Duodenal mucosa (tissue), 2 donors: ENCODE results near the gene ATP1A1.

Experiments used
- H3K27ac ChIP-seq: one replicate; pipeline ENCODE4 v1.7.0; 2013; ENCODE audit warnings: low read depth, low read length
- H3K27me3 ChIP-seq, 2 donors: one replicate each; pipeline ENCODE4 v1.7.0; 2013; ENCODE audit warnings: low read length in 2 of 2, control low read depth in 1 of 2; ENCODE audit not compliant: insufficient read depth in 2 of 2, control insufficient read depth in 1 of 2
- H3K36me3 ChIP-seq, 2 donors: one replicate each; pipeline ENCODE4 v1.7.0; 2013; ENCODE audit warnings: low read length in 2 of 2, control low read depth in 1 of 2; ENCODE audit not compliant: insufficient read depth in 2 of 2, control insufficient read depth in 1 of 2
- H3K4me1 ChIP-seq, 2 donors: one replicate each; pipeline ENCODE4 v1.7.0; 2013; ENCODE audit warnings: low read length in 2 of 2, control low read depth in 1 of 2; ENCODE audit not compliant: insufficient read depth in 2 of 2, control insufficient read depth in 1 of 2
- H3K4me3 ChIP-seq, 2 donors: one replicate each; pipeline ENCODE4 v1.7.0; 2013; ENCODE audit warnings: low read length in 2 of 2, low read depth in 1 of 2
- H3K9ac ChIP-seq, 2 donors: one replicate each; pipeline ENCODE4 v1.7.0; 2013; ENCODE audit warnings: low read length in 2 of 2, low read depth in 1 of 2
- H3K9me3 ChIP-seq, 2 donors: one replicate each; pipeline ENCODE4 v1.7.0; 2013; ENCODE audit warnings: low read length in 2 of 2, control low read depth in 1 of 2; ENCODE audit not compliant: control insufficient read depth in 1 of 2

ATP1A1 gene

DNA sequence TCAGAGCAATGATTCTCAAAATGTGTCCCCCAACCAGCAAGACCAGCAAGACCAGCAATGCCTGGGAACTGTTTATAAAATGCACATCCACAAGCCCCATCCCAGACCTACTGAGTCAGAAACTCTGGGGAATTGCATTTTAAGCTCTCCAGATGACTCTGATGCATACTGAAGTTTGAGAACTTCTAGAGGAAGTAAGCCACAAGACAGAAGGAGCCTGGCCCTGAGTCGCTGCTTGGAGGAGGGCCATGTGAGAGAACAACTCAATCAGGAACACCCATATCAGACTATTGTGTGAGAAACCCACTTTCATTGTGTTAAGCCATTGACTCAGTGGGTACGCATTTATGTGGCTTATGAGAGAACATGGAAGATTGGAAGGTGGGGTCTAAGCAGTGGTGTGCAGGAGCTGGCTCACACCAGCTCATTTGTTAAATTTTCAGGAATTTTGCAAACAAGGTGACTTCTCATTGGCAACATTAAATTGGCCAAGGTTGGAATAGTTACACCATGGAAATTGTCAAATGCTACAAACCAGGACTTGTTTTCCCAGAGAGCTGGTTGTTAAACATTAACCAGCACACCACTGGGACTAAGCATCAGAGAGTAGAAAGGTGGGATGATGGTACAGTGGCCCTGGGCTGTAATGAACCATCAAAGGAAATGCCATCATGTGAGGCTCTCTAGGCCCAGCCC lies 38.9 kb downstream of the ATP1A1 start:
- Histone ChIP-seq H3K27ac (no peak overlapping the region), H3K36me3 (peaks cover 7 to 15% of the 10 kb centered on the region in 2 donors), H3K4me1 (peaks cover 9 to 11% of the 10 kb centered on the region in 2 donors), H3K9me3 (no peaks in the 10 kb centered on the region), H3K27me3 (no peaks in the 10 kb centered on the region), H3K4me3 (no peak overlapping the region), H3K9ac (no peak overlapping the region)

DNA sequence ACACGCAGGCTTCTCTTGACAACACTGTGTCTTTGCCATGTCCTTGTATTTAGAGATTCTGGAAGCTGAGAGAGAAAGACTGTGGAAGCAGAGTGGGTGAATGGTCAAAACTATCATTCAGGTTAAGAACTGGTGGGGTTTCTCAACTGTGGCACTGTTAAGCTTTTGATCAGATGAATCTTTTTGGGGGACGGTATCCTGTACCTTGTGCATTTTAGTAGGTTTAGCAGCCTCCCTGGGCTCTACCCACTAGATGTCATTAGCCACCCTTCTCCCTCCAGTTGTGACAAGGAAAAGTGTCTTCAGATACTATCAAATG lies 39.4 kb downstream of the ATP1A1 start:
- H3K9me3 ChIP-seq, result no peaks in the 10 kb centered on the region
- no peak overlapping the region for H3K4me3 ChIP-seq
- H3K36me3 ChIP-seq, result peaks cover 7 to 10% of the 10 kb centered on the region in 2 donors
- H3K9ac ChIP-seq, result no peak overlapping the region
- peaks cover 9 to 16% of the 10 kb centered on the region in 2 donors for H3K4me1 ChIP-seq
- no peak overlapping the region for H3K27ac ChIP-seq
- H3K27me3 ChIP-seq, result no peaks in the 10 kb centered on the region

DNA sequence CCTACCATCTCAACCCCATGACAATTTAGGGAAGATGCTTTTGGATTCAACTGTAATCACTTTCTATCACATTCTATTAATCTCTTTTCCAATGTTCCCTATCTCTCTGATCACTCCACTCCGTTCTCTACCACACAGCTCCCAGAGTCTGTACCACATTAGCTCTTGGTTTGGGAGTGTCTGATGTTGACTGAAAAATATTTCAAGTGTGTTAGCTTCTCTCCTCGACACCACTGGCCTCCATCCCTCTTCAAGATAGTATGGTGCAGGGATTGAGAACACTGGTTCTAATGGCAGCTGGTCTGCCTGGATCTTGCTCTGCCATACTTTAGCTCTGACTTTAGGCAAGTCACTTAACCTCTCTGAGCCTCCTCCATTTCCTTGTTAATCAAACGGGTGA lies 39.9 kb downstream of the ATP1A1 start:
- no peak overlapping the region for H3K27ac ChIP-seq
- no peak overlapping the region for H3K9ac ChIP-seq
- H3K9me3 ChIP-seq, result no peaks in the 10 kb centered on the region
- no peak overlapping the region for H3K4me3 ChIP-seq
- H3K36me3 ChIP-seq, result peaks cover 6 to 7% of the 10 kb centered on the region in 2 donors
- peaks cover 14 to 21% of the 10 kb centered on the region in 2 donors for H3K4me1 ChIP-seq
- no peaks in the 10 kb centered on the region for H3K27me3 ChIP-seq

GRCh38 chr1:116413414-116413813 lies 40.4 kb downstream of the ATP1A1 start:
- Histone ChIP-seq H3K27ac (no peak overlapping the region), H3K9ac (no peak overlapping the region), H3K27me3 (no peaks in the 10 kb centered on the region), H3K9me3 (no peaks in the 10 kb centered on the region), H3K4me1 (peaks cover 16 to 22% of the 10 kb centered on the region in 2 donors), H3K4me3 (no peak overlapping the region), H3K36me3 (peaks cover 6 to 7% of the 10 kb centered on the region in 2 donors)

DNA sequence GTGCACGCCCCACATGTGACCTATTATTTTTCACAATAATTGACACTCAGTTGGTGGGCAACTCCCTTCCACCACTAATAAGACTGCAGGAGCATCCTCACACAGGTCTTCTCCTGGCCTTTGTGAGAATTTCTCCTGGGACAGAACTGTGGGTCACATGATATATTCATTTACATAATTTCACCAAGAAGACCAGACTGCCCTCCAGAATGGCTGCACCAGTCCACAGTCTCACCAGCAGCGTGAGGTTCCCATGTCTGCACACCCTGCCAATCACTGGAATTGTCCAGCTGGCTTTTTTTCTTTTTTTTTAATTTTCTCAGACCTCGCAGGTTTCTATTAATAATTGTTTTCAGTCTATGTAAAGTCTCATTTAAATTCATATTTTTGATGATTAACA lies 41.3 kb downstream of the ATP1A1 start:
- Histone ChIP-seq H3K9me3 (no peaks in the 10 kb centered on the region), H3K36me3 (peaks cover 0 to under 1% of the 10 kb centered on the region in 2 donors), H3K27me3 (no peaks in the 10 kb centered on the region), H3K4me3 (no peak overlapping the region), H3K27ac (no peak overlapping the region), H3K4me1 (peaks cover 20 to 22% of the 10 kb centered on the region in 2 donors), H3K9ac (no peak overlapping the region)

- Histone ChIP-seq H3K27ac (no peak overlapping the region), H3K4me1 (peaks cover 20 to 22% of the 10 kb centered on the region in 2 donors), H3K4me3 (no peak overlapping the region), H3K27me3 (no peaks in the 10 kb centered on the region), H3K9ac (no peak overlapping the region), H3K9me3 (no peaks in the 10 kb centered on the region), H3K36me3 (no peaks in the 10 kb centered on the region)
Observed at GRCh38 chr1:116415200-116415698, 42.2 kb downstream of the ATP1A1 start.

- H3K9me3 ChIP-seq, result no peaks in the 10 kb centered on the region
- H3K9ac ChIP-seq, result peak overlapping the region in 1 of 2 donors; percentile 11
- H3K4me3 ChIP-seq, result no peak overlapping the region
- H3K36me3 ChIP-seq, result no peaks in the 10 kb centered on the region
- peaks cover 20 to 22% of the 10 kb centered on the region in 2 donors for H3K4me1 ChIP-seq
- no peaks in the 10 kb centered on the region for H3K27me3 ChIP-seq
- peak overlapping the region; percentile 22 for H3K27ac ChIP-seq
Observed at GRCh38 chr1:116415699-116416533, 42.9 kb downstream of the ATP1A1 start.

GRCh38 chr1:116416854-116417513 lies 43.9 kb downstream of the ATP1A1 start:
- Histone ChIP-seq H3K9me3 (no peaks in the 10 kb centered on the region), H3K36me3 (no peaks in the 10 kb centered on the region), H3K27me3 (no peaks in the 10 kb centered on the region), H3K27ac (no peak overlapping the region), H3K4me3 (peak overlapping the region; percentile 92 to 98), H3K9ac (peak overlapping the region; percentile 82 to 95), H3K4me1 (peaks cover 20 to 22% of the 10 kb centered on the region in 2 donors)

GRCh38 chr1:116417678-116418077 lies 44.6 kb downstream of the ATP1A1 start:
- H3K9ac ChIP-seq, result peak overlapping the region; percentile 82 to 95
- no peak overlapping the region for H3K27ac ChIP-seq
- H3K4me3 ChIP-seq, result peak overlapping the region; percentile 92 to 98
- no peaks in the 10 kb centered on the region for H3K27me3 ChIP-seq
- H3K4me1 ChIP-seq, result peaks cover 20 to 22% of the 10 kb centered on the region in 2 donors
- no peaks in the 10 kb centered on the region for H3K36me3 ChIP-seq
- no peaks in the 10 kb centered on the region for H3K9me3 ChIP-seq
